Measurements from ENCODE around the gene KIF23.

GRCh38 chr15:69408841-69409240, 5.3 kb upstream of the KIF23 start:
- no peak for TF ChIP-seq CTCF (IDR thresholded peaks at IDR 0.05)
- TF ChIP-seq POLR2A (IDR thresholded peaks at IDR 0.05), result no peak
- TF ChIP-seq POLR2AphosphoS5 (IDR thresholded peaks at IDR 0.05), result no peak
